CD8-positive, alpha-beta memory T cell (primary cell): ENCODE results near the gene RNU1-1. TPM values are rescaled to one million over a fixed set of nuclear protein-coding genes. Genes with fewer than 3 reads are reported as not detected.
"Not testable (repeated sequence)": the region's sequence is repeated elsewhere in the genome, so short reads cannot be mapped to it uniquely, and the experiment has no call there.

Experiments
- CTCF ChIA-PET: fragments of 350-600 bp; sonication (Branson Sonifier 250); formaldehyde crosslinking; loops from one replicate; lab custom pipeline; 2021; ENCODE audit warnings: antibody characterized with exemption; lab: Charles Lee
- POLR2A ChIA-PET: fragments of 350-600 bp; sonication (Branson Sonifier 250); formaldehyde crosslinking; loops from one replicate; lab custom pipeline; 2021; ENCODE audit warnings: antibody characterized with exemption; lab: Charles Lee
- DNase-seq, 5 donors: peaks; one replicate each; pipeline versions ENCODE4 v3.0.0 to v3.0.0-alpha.2; 2020 to 2022; ENCODE audit warnings: mixed read lengths in 1 of 5
- H3K27ac ChIP-seq: one replicate; pipeline ENCODE4 v1.7.0; 2013; ENCODE audit warnings: low read depth, mild to moderate bottlenecking, low read length, moderate library complexity
- H3K27me3 ChIP-seq: 2 replicates; pipeline ENCODE4 v1.7.0; 2013; ENCODE audit warnings: low read length, mild to moderate bottlenecking; ENCODE audit not compliant: insufficient read depth, poor library complexity, severe bottlenecking
- H3K36me3 ChIP-seq: 2 replicates; pipeline ENCODE4 v1.7.0; 2013; ENCODE audit warnings: mild to moderate bottlenecking, low read length, moderate library complexity; ENCODE audit not compliant: insufficient read depth
- H3K4me1 ChIP-seq: 2 replicates; pipeline ENCODE4 v1.7.0; 2013; ENCODE audit warnings: mild to moderate bottlenecking, low read length, moderate library complexity; ENCODE audit not compliant: insufficient read depth
- H3K4me3 ChIP-seq: 2 replicates; pipeline ENCODE4 v1.7.0; 2013; ENCODE audit warnings: mild to moderate bottlenecking, low read length
- H3K9me3 ChIP-seq: 2 replicates; pipeline ENCODE4 v1.7.0; 2013; ENCODE audit warnings: mild to moderate bottlenecking, low read length
- H3K27ac Mint-ChIP-seq, 8 donors: one replicate each; pipeline ENCODE4 v1.8.0; 2020 to 2021; ENCODE audit warnings: mixed read lengths in 8 of 8, mild to moderate bottlenecking in 6 of 8, inconsistent platforms in 3 of 8, moderate library complexity in 3 of 8
- H3K27me3 Mint-ChIP-seq, 2 donors: one replicate each; pipeline ENCODE4 v1.8.0; 2020 to 2021; ENCODE audit warnings: mixed read lengths in 2 of 2, mild to moderate bottlenecking in 1 of 2, moderate library complexity in 1 of 2
- H3K36me3 Mint-ChIP-seq, 3 donors: one replicate each; pipeline ENCODE4 v1.8.0; 2020 to 2021; ENCODE audit warnings: mixed read lengths in 3 of 3, inconsistent platforms in 1 of 3, mild to moderate bottlenecking in 1 of 3
- H3K4me1 Mint-ChIP-seq, 3 donors: one replicate each; pipeline ENCODE4 v1.8.0; 2020 to 2021; ENCODE audit warnings: mixed read lengths in 3 of 3, inconsistent platforms in 1 of 3, mild to moderate bottlenecking in 1 of 3
- H3K4me3 Mint-ChIP-seq, 7 donors: one replicate each; pipeline ENCODE4 v1.8.0; 2020 to 2021; ENCODE audit warnings: mixed read lengths in 7 of 7, mild to moderate bottlenecking in 6 of 7, moderate library complexity in 4 of 7, inconsistent platforms in 2 of 7
- H3K9me3 Mint-ChIP-seq, 5 donors: one replicate each; pipeline ENCODE4 v1.8.0; 2020 to 2022; ENCODE audit warnings: mixed read lengths in 5 of 5, mild to moderate bottlenecking in 3 of 5, moderate library complexity in 2 of 5, inconsistent platforms in 1 of 5
- polyA plus RNA-seq: library from polyadenylated mRNA; unstranded; fragments of 300-500 nt; fragmentation: Illumina TruSeq; gene quantifications from one replicate; pipeline ENCODE4 v1.2.3, GENCODE V29; 2021
- total RNA-seq, 2 experiments: library from RNA; stranded (reverse); gene quantifications; one replicate each; pipeline ENCODE4 v1.2.3, GENCODE V29; 2021

Gene RNU1-1
- total and polyA plus RNA-seq, 3 experiments from 2014 or later, result 1,293 to 1,300 TPM; not detected in 1

DNA sequence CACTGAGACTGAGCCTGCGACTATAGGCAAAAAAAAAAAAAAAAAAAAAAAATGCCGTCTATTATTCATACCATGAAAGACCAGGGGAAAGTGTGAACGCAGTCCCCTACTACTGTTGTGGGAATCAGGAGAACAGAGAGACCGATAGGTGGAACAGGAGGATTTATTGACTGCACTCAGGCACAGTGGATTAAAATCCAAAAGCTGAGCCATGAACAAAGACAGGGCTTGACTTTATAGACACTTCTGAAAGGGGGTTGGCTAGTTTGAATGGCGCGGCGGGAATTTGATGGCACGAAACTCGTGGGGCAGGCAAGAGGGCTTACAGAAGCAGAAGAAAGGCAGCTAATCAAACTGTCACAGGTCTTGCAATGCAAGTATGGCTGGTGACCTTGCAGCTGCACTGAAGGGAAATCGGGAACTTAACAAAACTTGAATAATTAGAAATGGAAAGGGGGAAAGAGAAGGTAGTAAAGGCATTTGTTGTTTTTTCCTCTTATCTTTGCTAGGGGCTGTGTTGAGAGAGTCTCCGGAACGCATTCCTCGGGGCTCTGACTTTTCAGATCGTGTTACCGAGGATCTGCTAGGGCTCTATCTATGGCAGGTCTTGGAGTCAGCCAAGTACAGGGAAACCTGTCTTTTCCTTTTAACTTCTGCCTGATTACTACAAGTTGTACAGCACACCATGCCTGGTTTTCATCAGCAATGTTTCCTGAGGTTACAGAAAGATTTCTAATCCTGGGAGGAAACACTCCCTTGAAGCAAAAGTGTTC lies 7.5 kb downstream of the RNU1-1 start:
- H3K9me3 ChIP-seq, H3K27me3 Mint-ChIP-seq, H3K9me3 Mint-ChIP-seq, DNase-seq, H3K4me3 Mint-ChIP-seq, H3K27ac ChIP-seq, H3K27ac Mint-ChIP-seq, H3K4me3 ChIP-seq, H3K4me1 ChIP-seq, POLR2A ChIA-PET, H3K36me3 Mint-ChIP-seq, CTCF ChIA-PET, H3K4me1 Mint-ChIP-seq, H3K36me3 ChIP-seq, H3K27me3 ChIP-seq: not testable (repeated sequence)

DNA sequence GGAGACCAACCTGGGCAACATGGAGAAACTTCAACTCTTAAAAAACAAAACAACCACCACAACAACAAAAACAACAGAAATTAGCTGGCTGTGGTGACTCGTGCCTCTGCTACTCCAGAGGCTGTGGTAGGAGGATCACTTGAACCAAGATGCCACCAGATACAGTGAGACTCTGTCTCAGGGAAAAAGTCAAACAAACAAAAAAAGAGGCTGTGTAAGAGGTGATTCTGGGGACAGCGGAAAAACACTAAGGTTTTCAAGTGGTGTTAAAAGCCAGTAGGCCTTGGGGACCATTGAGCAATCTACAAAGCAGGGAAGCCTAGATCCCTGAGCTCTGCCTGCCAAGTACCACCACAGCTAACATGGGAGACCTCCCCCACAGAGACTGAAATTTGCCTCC lies 8.2 kb downstream of the RNU1-1 start:
- H3K4me1 Mint-ChIP-seq, H3K27me3 ChIP-seq, H3K9me3 Mint-ChIP-seq, H3K27ac ChIP-seq, H3K4me1 ChIP-seq, H3K4me3 Mint-ChIP-seq, H3K36me3 Mint-ChIP-seq, H3K9me3 ChIP-seq, DNase-seq, POLR2A ChIA-PET, H3K4me3 ChIP-seq, H3K27me3 Mint-ChIP-seq, CTCF ChIA-PET, H3K36me3 ChIP-seq: not testable (repeated sequence)
- peak overlapping the region in 1 of 8 donors; percentile 17 for H3K27ac Mint-ChIP-seq

DNA sequence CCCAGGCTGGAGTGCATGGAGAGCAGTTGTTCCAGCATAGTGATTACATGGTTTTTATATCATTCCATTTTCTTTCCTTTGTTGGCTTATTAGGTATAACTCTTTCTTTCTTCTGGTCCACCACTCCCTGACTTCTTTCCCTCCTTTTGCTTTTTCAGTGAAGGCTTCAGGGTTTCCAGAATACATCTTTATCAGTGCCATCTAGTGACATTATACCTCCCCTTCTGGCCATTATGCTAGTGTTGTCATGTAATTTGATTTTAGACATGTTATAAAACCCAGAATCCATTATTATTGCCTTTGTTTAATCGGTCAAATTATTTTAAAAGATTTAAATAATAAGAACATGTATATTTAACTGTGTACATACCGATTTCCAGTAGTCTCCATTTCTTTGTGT lies 10.6 kb downstream of the RNU1-1 start:
- H3K4me3 ChIP-seq, result no peak overlapping the region
- no peak overlapping the region for H3K4me3 Mint-ChIP-seq
- no peaks in the 10 kb centered on the region for H3K27me3 Mint-ChIP-seq

DNA sequence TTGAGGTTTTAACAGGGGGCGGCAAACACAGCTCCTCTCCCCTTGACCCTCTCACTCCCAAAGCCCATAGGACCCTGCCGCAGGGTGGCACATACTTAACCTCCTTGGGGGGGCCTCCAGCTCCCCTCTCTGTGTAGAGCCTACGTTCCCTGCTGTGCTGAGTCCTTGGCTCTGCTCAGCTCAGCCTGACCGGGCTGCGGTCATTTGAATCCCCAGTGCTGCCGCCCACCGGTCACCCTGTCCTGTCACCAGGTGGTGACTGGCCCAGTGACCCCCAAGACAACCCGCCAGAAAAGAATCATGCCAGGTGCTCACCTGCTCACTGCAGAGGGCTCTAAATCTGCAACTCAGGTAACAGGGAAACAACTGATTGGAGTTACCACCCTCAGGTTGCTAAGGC lies 12.6 kb downstream of the RNU1-1 start:
- H3K27me3 Mint-ChIP-seq, DNase-seq, CTCF ChIA-PET, H3K36me3 ChIP-seq, H3K4me3 ChIP-seq, H3K9me3 ChIP-seq, H3K9me3 Mint-ChIP-seq, H3K27me3 ChIP-seq, POLR2A ChIA-PET, H3K4me1 ChIP-seq, H3K27ac ChIP-seq, H3K36me3 Mint-ChIP-seq: not testable (repeated sequence)
- Mint-ChIP-seq H3K4me1 (peaks cover 14 to 30% (median 16%) of the 10 kb centered on the region in 3 donors), H3K27ac (peak overlapping the region in 1 of 8 donors; percentile 84), H3K4me3 (peak overlapping the region in 6 of 7 donors; percentile 40 to 96 (median 67))

More for the DNA sequence above, 10.6 kb downstream of the RNU1-1 start:
- Mint-ChIP-seq H3K9me3 (peaks cover 0 to 6% (median 0%) of the 10 kb centered on the region in 5 donors), H3K36me3 (peaks cover 0 to 2% (median 0%) of the 10 kb centered on the region in 3 donors), H3K4me1 (peaks cover 4 to 12% (median 5%) of the 10 kb centered on the region in 3 donors), H3K27ac (no peak overlapping the region)
- H3K9me3 ChIP-seq, result peaks cover 6% of the 10 kb centered on the region
- POLR2A ChIA-PET, result no interaction called here
- no peak for DNase-seq
- H3K36me3 ChIP-seq, result no peaks in the 10 kb centered on the region
- no peak overlapping the region for H3K27ac ChIP-seq
- H3K4me1 ChIP-seq, result no peaks in the 10 kb centered on the region
- no peaks in the 10 kb centered on the region for H3K27me3 ChIP-seq
- CTCF ChIA-PET, result no interaction called here

DNA sequence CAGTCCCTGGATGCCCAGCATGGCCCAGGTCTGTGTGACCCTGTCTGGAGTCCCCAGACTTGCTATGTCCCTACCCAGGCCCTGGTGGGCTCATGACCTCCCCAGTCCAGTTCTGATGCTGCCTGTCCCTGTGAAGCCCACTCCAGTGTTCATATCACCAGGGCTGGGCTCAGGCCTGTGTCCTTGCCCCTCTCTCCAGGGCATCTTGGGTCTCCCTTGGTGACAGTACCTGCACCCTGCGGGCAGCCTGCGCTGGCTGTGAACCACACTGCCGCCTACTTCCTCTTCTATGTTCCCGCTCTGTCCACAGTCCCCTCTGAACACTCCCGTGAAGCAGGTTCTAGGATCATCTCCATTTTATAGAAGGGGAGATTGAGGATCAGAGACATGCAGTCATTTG lies 13.1 kb downstream of the RNU1-1 start:
- H3K36me3 Mint-ChIP-seq, H3K4me1 ChIP-seq, CTCF ChIA-PET, DNase-seq, H3K27me3 ChIP-seq, H3K27ac ChIP-seq, H3K9me3 Mint-ChIP-seq, H3K9me3 ChIP-seq, H3K27me3 Mint-ChIP-seq, H3K36me3 ChIP-seq, POLR2A ChIA-PET, H3K4me3 ChIP-seq: not testable (repeated sequence)
- peak overlapping the region; percentile 40 to 96 (median 66) for H3K4me3 Mint-ChIP-seq
- peaks cover 14 to 30% (median 16%) of the 10 kb centered on the region in 3 donors for H3K4me1 Mint-ChIP-seq
- H3K27ac Mint-ChIP-seq, result peak overlapping the region in 3 of 8 donors; percentile 34 to 84 (median 37)

DNA sequence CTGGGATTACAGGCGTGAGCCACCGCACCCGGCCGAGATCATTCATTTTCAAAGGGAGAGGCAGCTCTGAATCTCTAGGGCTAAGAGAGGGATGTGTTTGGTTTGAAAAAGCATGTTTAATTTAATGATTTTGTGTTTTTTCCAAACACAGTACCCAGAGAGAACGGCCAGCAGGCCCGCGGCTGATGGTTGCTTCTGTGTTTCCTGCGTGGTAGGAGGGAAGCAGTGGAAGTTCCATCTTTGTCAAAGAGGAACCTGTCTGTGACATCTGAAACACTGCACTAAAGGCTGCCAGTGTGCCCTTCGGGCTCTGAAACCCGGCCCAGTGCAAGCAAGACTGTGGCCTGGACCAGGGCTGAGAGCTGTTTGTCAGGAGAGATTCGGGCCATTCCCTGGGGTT lies 13.6 kb downstream of the RNU1-1 start:
- ChIA-PET CTCF (interaction anchor here (0.7 kb wide), 1 partner anchor 33 kb away, joined by 4 read pairs; no protein-coding TSS in a partner anchor), POLR2A (interaction anchor here (0.6 kb wide), 1 partner anchor 53 kb away, joined by 3 read pairs; no protein-coding TSS in a partner anchor)

DNA sequence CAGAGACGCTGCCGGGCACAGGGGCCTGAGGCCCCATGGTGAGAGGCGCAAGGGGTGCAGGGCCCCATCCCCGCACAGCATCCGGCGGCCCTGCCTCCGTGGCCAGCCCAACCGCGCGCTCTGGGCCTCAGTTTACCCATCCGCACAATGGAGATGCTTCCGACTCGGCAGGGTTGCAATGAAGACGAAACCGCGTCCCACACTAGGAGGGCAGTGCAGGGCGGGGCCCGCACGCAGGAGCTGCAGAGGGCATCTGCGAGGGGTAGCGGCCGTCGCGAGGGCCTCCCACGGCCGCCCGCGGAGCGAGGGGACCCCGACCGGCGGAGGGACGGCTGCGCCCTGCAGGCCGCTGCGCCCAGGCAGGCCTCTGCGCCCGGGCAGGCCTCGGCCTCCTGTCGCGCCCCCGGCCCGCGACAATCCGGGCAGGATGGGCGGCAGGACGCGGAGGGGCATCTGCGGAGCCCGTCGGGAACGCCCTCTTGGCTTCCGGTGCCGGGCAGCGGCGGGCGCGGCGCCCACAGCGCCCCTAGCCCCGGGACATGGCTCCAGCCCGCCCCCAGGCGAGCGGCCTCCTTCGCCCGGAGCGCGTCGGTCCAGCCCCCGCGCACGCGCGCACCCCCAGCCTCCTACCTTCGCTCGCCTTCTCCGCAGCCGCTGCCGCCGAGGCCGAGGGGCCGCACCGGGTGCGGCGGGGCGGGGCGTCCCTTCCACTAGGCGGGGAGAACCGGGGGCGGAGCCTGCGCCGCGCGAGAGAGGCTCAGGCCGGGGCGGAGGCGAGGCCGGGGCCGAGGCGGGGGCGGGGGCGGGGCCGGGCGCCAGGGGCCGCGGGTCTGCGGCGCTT lies 15.3 kb downstream of the RNU1-1 start:
- ChIA-PET CTCF (no interaction called here), POLR2A (no interaction called here)
- H3K4me3 ChIP-seq, result peak overlapping the region; percentile 89
- H3K9me3 Mint-ChIP-seq, result no peaks in the 10 kb centered on the region
- peak overlapping the region in 7 of 8 donors; percentile 50 to 91 (median 79) for H3K27ac Mint-ChIP-seq
- no peaks in the 10 kb centered on the region for H3K27me3 Mint-ChIP-seq
- no peaks in the 10 kb centered on the region for H3K4me1 ChIP-seq
- H3K36me3 ChIP-seq, result no peaks in the 10 kb centered on the region
- H3K9me3 ChIP-seq, result no peaks in the 10 kb centered on the region
- H3K4me1 Mint-ChIP-seq, result peaks cover 9 to 30% (median 16%) of the 10 kb centered on the region in 3 donors
- peak overlapping the region; percentile 90 to 96 (median 92) for H3K4me3 Mint-ChIP-seq
- H3K27me3 ChIP-seq, result no peaks in the 10 kb centered on the region
- H3K27ac ChIP-seq, result peak overlapping the region; percentile 73
- peak; percentile 79 to 88 (median 82) for DNase-seq
- H3K36me3 Mint-ChIP-seq, result peaks cover 0 to 2% (median 0%) of the 10 kb centered on the region in 3 donors

More for the DNA sequence above, 13.6 kb downstream of the RNU1-1 start:
- H3K4me1 ChIP-seq, H3K4me3 ChIP-seq, H3K9me3 Mint-ChIP-seq, H3K36me3 Mint-ChIP-seq, H3K27me3 ChIP-seq, H3K36me3 ChIP-seq, H3K9me3 ChIP-seq, DNase-seq, H3K27ac ChIP-seq, H3K27me3 Mint-ChIP-seq: not testable (repeated sequence)
- Mint-ChIP-seq H3K4me3 (peak overlapping the region; percentile 23 to 96 (median 91)), H3K27ac (peak overlapping the region in 2 of 8 donors; percentile 68 to 71), H3K4me1 (peaks cover 14 to 30% (median 16%) of the 10 kb centered on the region in 3 donors)

DNA sequence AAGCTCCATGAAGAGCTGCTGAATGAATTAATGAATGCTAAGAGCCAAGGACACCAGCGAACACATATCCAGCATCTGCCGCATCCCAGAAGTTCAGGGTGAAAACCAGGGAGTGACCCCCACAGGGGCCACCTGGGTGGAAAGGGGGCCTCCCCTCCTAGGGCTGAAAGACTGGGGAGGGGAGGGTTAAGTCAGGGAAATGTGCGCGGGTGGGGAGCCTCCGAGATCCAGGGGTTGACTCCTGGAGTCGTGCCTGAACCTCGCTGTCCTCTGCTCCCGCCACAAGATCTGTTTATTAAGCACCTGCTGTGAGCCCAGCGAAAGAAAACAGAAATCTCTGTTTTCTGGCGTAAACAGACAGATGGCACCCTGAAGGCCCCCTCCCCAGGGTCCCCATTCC lies 16.0 kb downstream of the RNU1-1 start:
- H3K27ac Mint-ChIP-seq, result peak overlapping the region in 7 of 8 donors; percentile 21 to 91 (median 83)
- ChIA-PET POLR2A (interaction anchor here (0.5 kb wide), 1 partner anchor 220 kb away, joined by 3 read pairs; no protein-coding TSS in a partner anchor), CTCF (interaction anchor here (0.5 to 1.1 kb wide), 2 partner anchors 57 to 60 kb away, joined by 3 read pairs; no protein-coding TSS in a partner anchor)
- H3K9me3 ChIP-seq, H3K4me1 ChIP-seq, H3K27me3 Mint-ChIP-seq, H3K36me3 Mint-ChIP-seq, H3K36me3 ChIP-seq, H3K9me3 Mint-ChIP-seq, H3K27me3 ChIP-seq: not testable (repeated sequence)
- H3K4me3 ChIP-seq, result peak overlapping the region; percentile 55
- H3K27ac ChIP-seq, result peak overlapping the region; percentile 70
- peak overlapping the region; percentile 75 to 92 (median 85) for H3K4me3 Mint-ChIP-seq
- peaks cover 9 to 35% (median 16%) of the 10 kb centered on the region in 3 donors for H3K4me1 Mint-ChIP-seq
- peak in 1 of 5 donors; percentile 23 for DNase-seq
